Measurements from ENCODE around the gene NXPE1.

GRCh38 chr11:114605370-114605769 lies 45.7 kb upstream of the NXPE1 start:
- TF ChIP-seq ZBTB33 (IDR thresholded peaks at IDR 0.05; ENCODE audit: borderline replicate concordance, low read depth) (no peak), CTCF (IDR thresholded peaks at IDR 0.05) (no peak), FOSL2 (IDR thresholded peaks at IDR 0.05; ENCODE audit: borderline replicate concordance, low read depth) (no peak), TCF12 (IDR thresholded peaks at IDR 0.05) (no peak), TAF1 (IDR thresholded peaks at IDR 0.05; ENCODE audit: borderline replicate concordance, low read depth, low read length) (no peak), RFX5 (IDR thresholded peaks at IDR 0.05; ENCODE audit: low read length) (no peak), FOXM1 (IDR thresholded peaks at IDR 0.05; ENCODE audit: low read depth) (no peak), EP300 (IDR thresholded peaks at IDR 0.05; ENCODE audit: borderline replicate concordance in 1 of 2, low read depth in 1 of 2, low read length in 1 of 2) (no peak), JUND (IDR thresholded peaks at IDR 0.05) (no peak), MAX (IDR thresholded peaks at IDR 0.05; ENCODE audit: low read depth) (no peak), PBX3 (IDR thresholded peaks at IDR 0.05) (no peak), SIN3A (IDR thresholded peaks at IDR 0.05; ENCODE audit: borderline replicate concordance, low read depth, low read length) (no peak)
